ENCODE results near the gene NAT14. TPM values are rescaled to one million over a fixed set of nuclear protein-coding genes. Genes with fewer than 3 reads are reported as not detected.

The NAT14 gene
- total RNA-seq, 1 experiment from 2014 or later = 55.3 TPM

GRCh38 chr19:55473225-55474012 is 11.6 kb upstream of the NAT14 start (continued):
- no peak for TF ChIP-seq ZBTB33 (IDR thresholded peaks at IDR 0.05; ENCODE audit: extremely low read depth, insufficient replicate concordance, low read length)
- TF ChIP-seq SIN3A (IDR thresholded peaks at IDR 0.05; ENCODE audit: low read depth) = peak; percentile 41; the same call in 1 of the 2 replicates
- TF ChIP-seq MAX (IDR thresholded peaks at IDR 0.05) = peak; percentile 84; the same call in 1 of the 2 replicates
- no peak for TF ChIP-seq CTCF (IDR thresholded peaks at IDR 0.05 in 2 of 3, conservative IDR thresholded peaks at IDR 0.05 in 1 of 3; ENCODE audit: borderline replicate concordance in 1 of 3, insufficient read depth in 1 of 3, low read depth in 2 of 3, low read length in 2 of 3)
- TF ChIP-seq ZFX (IDR thresholded peaks at IDR 0.05) = no peak
- peak; percentile 81 for TF ChIP-seq POLR2AphosphoS5 (IDR thresholded peaks at IDR 0.05; ENCODE audit: low read depth, low read length)
- no peak for TF ChIP-seq RAD21 (IDR thresholded peaks at IDR 0.05; ENCODE audit: low read depth)
- no peak for TF ChIP-seq JUND (IDR thresholded peaks at IDR 0.05)
- no peak for TF ChIP-seq FOSL1 (IDR thresholded peaks at IDR 0.05; ENCODE audit: low read depth)
- no peak for TF ChIP-seq TCF7L2 (IDR thresholded peaks at IDR 0.05; ENCODE audit: borderline replicate concordance, extremely low read depth, insufficient read depth, insufficient read length)
- TF ChIP-seq SP1 (IDR thresholded peaks at IDR 0.05; ENCODE audit: low read depth) = no peak
